HG03060 (cell line): Measurements from ENCODE around the gene LSMEM2.
"Not testable (repeated sequence)": the region's sequence is repeated elsewhere in the genome, so short reads cannot be mapped to it uniquely, and the experiment has no call there.

Experiments
- ATAC-seq: cut with Tn5 transposase; IDR thresholded peaks from one replicate; pipeline ENCODE4 v1.9.1; 2021; ENCODE audit warnings: low read depth, moderate number of reproducible peaks; ENCODE audit not compliant: unreplicated experiment

Gene LSMEM2

GRCh38 chr3:50278880-50279224, at the start of gene LSMEM2:
Gene LSMEM2 (plus strand): TSS chr3:50279087. CDS start chr3:50279114, 27 bp downstream.
- no peak for ATAC-seq

GRCh38 chr3:50229490-50229889, 49.4 kb upstream of the LSMEM2 start:
- ATAC-seq, result no peak

- no peak for ATAC-seq
Observed at GRCh38 chr3:50230104-50230793, 48.6 kb upstream of the LSMEM2 start.

GRCh38 chr3:50230794-50231125, 48.1 kb upstream of the LSMEM2 start:
- ATAC-seq, result no peak

GRCh38 chr3:50231581-50231980, 47.3 kb upstream of the LSMEM2 start:
- ATAC-seq, result no peak

GRCh38 chr3:50232303-50232702, 46.6 kb upstream of the LSMEM2 start:
- no peak for ATAC-seq

- ATAC-seq, result no peak
Observed at GRCh38 chr3:50233176-50233575, 45.7 kb upstream of the LSMEM2 start.

GRCh38 chr3:50235716-50236483, 43.0 kb upstream of the LSMEM2 start, which contains the start of gene GNAI2:
Gene GNAI2 (plus strand): TSS chr3:50236204. CDS start chr3:50236336, 132 bp downstream.
- ATAC-seq, result peak; percentile 91

- no peak for ATAC-seq
Observed at GRCh38 chr3:50236484-50237132, 42.3 kb upstream of the LSMEM2 start.

- ATAC-seq, result no peak
Observed at GRCh38 chr3:50237133-50237651, 41.7 kb upstream of the LSMEM2 start.

GRCh38 chr3:50237754-50238548, 40.9 kb upstream of the LSMEM2 start:
- ATAC-seq, result peak; percentile 24

GRCh38 chr3:50238549-50239026, 40.3 kb upstream of the LSMEM2 start:
- ATAC-seq, result no peak

GRCh38 chr3:50239649-50240048, 39.2 kb upstream of the LSMEM2 start:
- ATAC-seq, result no peak

- no peak for ATAC-seq
Observed at GRCh38 chr3:50241163-50241562, 37.7 kb upstream of the LSMEM2 start.

- ATAC-seq, result no peak
Observed at GRCh38 chr3:50241713-50242380, 37.0 kb upstream of the LSMEM2 start.

- no peak for ATAC-seq
Observed at GRCh38 chr3:50242381-50242770, 36.5 kb upstream of the LSMEM2 start.

GRCh38 chr3:50242851-50243542, 35.9 kb upstream of the LSMEM2 start:
- ATAC-seq, result no peak

- no peak for ATAC-seq
Observed at GRCh38 chr3:50243543-50243895, 35.4 kb upstream of the LSMEM2 start.

GRCh38 chr3:50244813-50245212, 34.1 kb upstream of the LSMEM2 start:
- ATAC-seq, result not testable (repeated sequence)
